OCI-LY3 (cell line): ENCODE measurements around the gene ANKS1B.

Experiments used
- EZH2phosphoT487 ChIP-seq: fragments of 200-600 bp; shearing (Covaris generic); IDR thresholded peaks from 2 replicates; pipeline ENCODE4 v1.6.1; 2018; ENCODE audit warnings: antibody characterized with exemption, mixed run types, low read depth
- TF ChIP-seq, protein P1 (sequence below): fragments of 200-600, 300-600 bp; sonication (generic); IDR thresholded peaks from 2 replicates; pipeline ENCODE4 v1.5.1; 2014; ENCODE audit warnings: antibody characterized with exemption, low read length, low read depth

- TF ChIP-seq, protein P1, sequence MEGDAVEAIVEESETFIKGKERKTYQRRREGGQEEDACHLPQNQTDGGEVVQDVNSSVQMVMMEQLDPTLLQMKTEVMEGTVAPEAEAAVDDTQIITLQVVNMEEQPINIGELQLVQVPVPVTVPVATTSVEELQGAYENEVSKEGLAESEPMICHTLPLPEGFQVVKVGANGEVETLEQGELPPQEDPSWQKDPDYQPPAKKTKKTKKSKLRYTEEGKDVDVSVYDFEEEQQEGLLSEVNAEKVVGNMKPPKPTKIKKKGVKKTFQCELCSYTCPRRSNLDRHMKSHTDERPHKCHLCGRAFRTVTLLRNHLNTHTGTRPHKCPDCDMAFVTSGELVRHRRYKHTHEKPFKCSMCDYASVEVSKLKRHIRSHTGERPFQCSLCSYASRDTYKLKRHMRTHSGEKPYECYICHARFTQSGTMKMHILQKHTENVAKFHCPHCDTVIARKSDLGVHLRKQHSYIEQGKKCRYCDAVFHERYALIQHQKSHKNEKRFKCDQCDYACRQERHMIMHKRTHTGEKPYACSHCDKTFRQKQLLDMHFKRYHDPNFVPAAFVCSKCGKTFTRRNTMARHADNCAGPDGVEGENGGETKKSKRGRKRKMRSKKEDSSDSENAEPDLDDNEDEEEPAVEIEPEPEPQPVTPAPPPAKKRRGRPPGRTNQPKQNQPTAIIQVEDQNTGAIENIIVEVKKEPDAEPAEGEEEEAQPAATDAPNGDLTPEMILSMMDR, result no peak
- TF ChIP-seq EZH2phosphoT487, result no peak
Measured at GRCh38 chr12:99954724-99955123, 30.0 kb downstream of the ANKS1B start.
